Measurements from ENCODE around the gene NPY. TPM values are rescaled to one million over a fixed set of nuclear protein-coding genes. Genes with fewer than 3 reads are reported as not detected.
"Not testable (repeated sequence)": the region's sequence is repeated elsewhere in the genome, so short reads cannot be mapped to it uniquely, and the experiment has no call there.

NPY gene
- not detected for total RNA-seq

DNA sequence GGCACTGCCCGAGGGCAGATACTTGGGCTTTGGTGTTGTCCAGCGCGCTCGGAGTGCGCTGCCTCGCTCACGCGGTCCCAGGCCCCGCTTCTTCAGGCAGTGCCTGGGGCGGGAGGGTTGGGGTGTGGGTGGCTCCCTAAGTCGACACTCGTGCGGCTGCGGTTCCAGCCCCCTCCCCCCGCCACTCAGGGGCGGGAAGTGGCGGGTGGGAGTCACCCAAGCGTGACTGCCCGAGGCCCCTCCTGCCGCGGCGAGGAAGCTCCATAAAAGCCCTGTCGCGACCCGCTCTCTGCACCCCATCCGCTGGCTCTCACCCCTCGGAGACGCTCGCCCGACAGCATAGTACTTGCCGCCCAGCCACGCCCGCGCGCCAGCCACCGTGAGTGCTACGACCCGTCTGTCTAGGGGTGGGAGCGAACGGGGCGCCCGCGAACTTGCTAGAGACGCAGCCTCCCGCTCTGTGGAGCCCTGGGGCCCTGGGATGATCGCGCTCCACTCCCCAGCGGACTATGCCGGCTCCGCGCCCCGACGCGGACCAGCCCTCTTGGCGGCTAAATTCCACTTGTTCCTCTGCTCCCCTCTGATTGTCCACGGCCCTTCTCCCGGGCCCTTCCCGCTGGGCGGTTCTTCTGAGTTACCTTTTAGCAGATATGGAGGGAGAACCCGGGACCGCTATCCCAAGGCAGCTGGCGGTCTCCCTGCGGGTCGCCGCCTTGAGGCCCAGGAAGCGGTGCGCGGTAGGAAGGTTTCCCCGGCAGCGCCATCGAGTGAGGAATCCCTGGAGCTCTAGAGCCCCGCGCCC is at the start of gene NPY:
TSS of gene NPY (plus strand) at position 294 of the 802 bp plus-strand sequence. CDS start 1,051 bp downstream, outside the sequence.
- Mint-ChIP-seq H3K4me1 (ENCODE audit: low read depth) (peaks cover 19% of the 10 kb centered on the region), H3K36me3 (ENCODE audit: insufficient read depth in 2 of 2) (no peaks in the 10 kb centered on the region), H3K27ac (no peak within 1 kb of the TSS), H3K4me3 (peak within 1 kb of the TSS; percentile 82 to 84), H3K9me3 (no peaks in the 10 kb centered on the region), H3K27me3 (ENCODE audit: low read depth) (peaks cover 51% of the 10 kb centered on the region)
- DNase-seq (peak in 1 of 2 donors; percentile 35), ATAC-seq (replicated peaks in 1 of 2) (peak; percentile 38 to 41)

- peaks cover 26% of the 10 kb centered on the region for H3K27me3 Mint-ChIP-seq (ENCODE audit: low read depth)
- H3K4me3 Mint-ChIP-seq = no peak overlapping the region
- H3K4me1 Mint-ChIP-seq (ENCODE audit: low read depth) = no peaks in the 10 kb centered on the region
- DNase-seq (no peak), ATAC-seq (replicated peaks in 1 of 2) (no peak)
- no peaks in the 10 kb centered on the region for H3K9me3 Mint-ChIP-seq
- H3K36me3 Mint-ChIP-seq (ENCODE audit: insufficient read depth in 2 of 2) = no peaks in the 10 kb centered on the region
- no peak overlapping the region for H3K27ac Mint-ChIP-seq
Observed at GRCh38 chr7:24239260-24239659, 44.7 kb upstream of the NPY start.

DNA sequence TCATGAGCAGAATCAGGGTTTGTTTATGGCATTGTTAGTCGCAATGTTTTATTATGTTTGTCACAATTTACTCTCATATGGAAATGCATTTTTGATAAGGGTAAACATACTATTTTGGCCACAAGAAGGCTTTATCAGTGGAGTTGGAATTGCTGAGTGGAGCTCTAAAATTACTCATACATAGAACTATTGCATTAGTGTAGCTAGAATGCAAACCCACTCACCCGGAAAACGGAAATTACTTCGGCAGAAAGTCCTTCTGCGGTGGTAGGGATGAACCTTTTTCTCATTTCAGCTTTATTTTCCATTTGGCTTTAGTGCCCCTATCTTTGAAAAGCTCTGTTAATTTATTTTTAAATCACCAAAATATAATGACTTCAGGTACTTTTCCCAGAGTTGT is 42.8 kb upstream of the NPY start:
- DNase-seq = no peak
- no peak overlapping the region for H3K27ac Mint-ChIP-seq
- H3K9me3 Mint-ChIP-seq = no peaks in the 10 kb centered on the region
- no peaks in the 10 kb centered on the region for H3K4me1 Mint-ChIP-seq (ENCODE audit: low read depth)
- H3K27me3 Mint-ChIP-seq (ENCODE audit: low read depth) = peaks cover 21% of the 10 kb centered on the region
- no peaks in the 10 kb centered on the region for H3K36me3 Mint-ChIP-seq (ENCODE audit: insufficient read depth in 2 of 2)
- no peak overlapping the region for H3K4me3 Mint-ChIP-seq
- ATAC-seq (replicated peaks in 1 of 2) = no peak

DNA sequence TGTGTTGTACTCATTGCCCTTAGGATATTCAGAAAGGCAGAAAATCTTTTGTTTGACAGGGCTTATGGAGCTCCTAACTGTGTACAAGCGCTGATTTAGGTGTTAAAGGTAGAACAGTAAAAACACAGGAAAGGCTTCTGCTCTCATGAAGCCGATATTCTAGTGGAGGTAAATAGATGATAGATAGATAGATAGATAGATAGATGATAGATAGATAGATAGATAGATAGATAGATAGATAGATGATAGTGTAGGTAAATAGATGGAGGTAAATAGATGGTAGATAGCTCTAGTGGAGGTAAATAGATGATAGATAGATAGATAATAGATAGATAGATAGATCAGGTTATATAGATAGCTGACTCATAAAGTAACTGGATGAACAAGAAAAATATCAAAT is 39.4 kb upstream of the NPY start:
- H3K36me3 Mint-ChIP-seq (ENCODE audit: insufficient read depth in 2 of 2) = peaks cover 0 to 2% of the 10 kb centered on the region in 2 donors
- H3K9me3 Mint-ChIP-seq = peaks cover 0 to 3% of the 10 kb centered on the region in 2 donors
- H3K27ac Mint-ChIP-seq = no peak overlapping the region
- H3K4me3 Mint-ChIP-seq = no peak overlapping the region
- H3K4me1 Mint-ChIP-seq (ENCODE audit: low read depth) = no peaks in the 10 kb centered on the region
- ATAC-seq (replicated peaks in 1 of 2) (no peak), DNase-seq (no peak)
- H3K27me3 Mint-ChIP-seq (ENCODE audit: low read depth) = peaks cover 12% of the 10 kb centered on the region

GRCh38 chr7:24245362-24245761 is 38.6 kb upstream of the NPY start:
- peaks cover 1 to 3% of the 10 kb centered on the region in 2 donors for H3K9me3 Mint-ChIP-seq
- H3K4me3 Mint-ChIP-seq = no peak overlapping the region
- no peak overlapping the region for H3K27ac Mint-ChIP-seq
- peaks cover 12% of the 10 kb centered on the region for H3K27me3 Mint-ChIP-seq (ENCODE audit: low read depth)
- H3K4me1 Mint-ChIP-seq (ENCODE audit: low read depth) = no peaks in the 10 kb centered on the region
- ATAC-seq (replicated peaks in 1 of 2) (no peak), DNase-seq (no peak)
- peaks cover 0 to 2% of the 10 kb centered on the region in 2 donors for H3K36me3 Mint-ChIP-seq (ENCODE audit: insufficient read depth in 2 of 2)

GRCh38 chr7:24249266-24249665 is 34.7 kb upstream of the NPY start:
- Mint-ChIP-seq H3K4me3 (no peak overlapping the region), H3K4me1 (ENCODE audit: low read depth) (no peaks in the 10 kb centered on the region), H3K9me3 (peaks cover 8% of the 10 kb centered on the region in 2 donors), H3K27ac (no peak overlapping the region), H3K36me3 (ENCODE audit: insufficient read depth in 2 of 2) (peaks cover 2 to 3% of the 10 kb centered on the region in 2 donors), H3K27me3 (ENCODE audit: low read depth) (peaks cover 5% of the 10 kb centered on the region)
- ATAC-seq (replicated peaks in 1 of 2) = no peak
- no peak for DNase-seq

GRCh38 chr7:24251568-24251967 is 32.4 kb upstream of the NPY start:
- Mint-ChIP-seq H3K4me1 (ENCODE audit: low read depth) (peaks cover 8% of the 10 kb centered on the region), H3K27ac (no peak overlapping the region), H3K27me3 (ENCODE audit: low read depth) (peaks cover 5% of the 10 kb centered on the region), H3K4me3 (no peak overlapping the region), H3K9me3 (peaks cover 8% of the 10 kb centered on the region in 2 donors), H3K36me3 (ENCODE audit: insufficient read depth in 2 of 2) (peaks cover 2 to 3% of the 10 kb centered on the region in 2 donors)
- no peak for DNase-seq
- no peak for ATAC-seq (replicated peaks in 1 of 2)

DNA sequence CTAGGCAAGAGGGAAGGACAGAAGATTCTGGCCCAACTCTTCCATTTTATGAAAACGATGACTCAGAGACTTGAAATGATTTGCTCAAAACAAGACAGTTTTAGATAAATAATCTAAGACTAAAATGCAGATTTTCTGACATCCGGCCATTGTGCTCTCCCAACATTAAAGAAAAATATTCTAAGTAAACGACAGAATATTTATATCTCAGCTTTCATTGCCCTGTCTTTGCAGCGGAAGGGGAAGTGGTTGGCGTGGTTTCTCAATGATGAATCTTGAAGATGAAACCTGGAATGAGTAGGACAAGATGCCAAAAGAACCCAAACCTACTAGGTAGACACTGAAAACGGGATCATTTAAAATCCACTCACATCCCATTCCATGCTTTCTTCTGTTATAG is 28.9 kb upstream of the NPY start:
- Mint-ChIP-seq H3K27me3 (ENCODE audit: low read depth) (peaks cover 14% of the 10 kb centered on the region), H3K9me3 (peaks cover 5 to 7% of the 10 kb centered on the region in 2 donors), H3K36me3 (ENCODE audit: insufficient read depth in 2 of 2) (peaks cover 0 to 3% of the 10 kb centered on the region in 2 donors), H3K4me3 (no peak overlapping the region), H3K27ac (no peak overlapping the region), H3K4me1 (ENCODE audit: low read depth) (peaks cover 8% of the 10 kb centered on the region)
- DNase-seq = no peak
- ATAC-seq (replicated peaks in 1 of 2) = no peak

DNA sequence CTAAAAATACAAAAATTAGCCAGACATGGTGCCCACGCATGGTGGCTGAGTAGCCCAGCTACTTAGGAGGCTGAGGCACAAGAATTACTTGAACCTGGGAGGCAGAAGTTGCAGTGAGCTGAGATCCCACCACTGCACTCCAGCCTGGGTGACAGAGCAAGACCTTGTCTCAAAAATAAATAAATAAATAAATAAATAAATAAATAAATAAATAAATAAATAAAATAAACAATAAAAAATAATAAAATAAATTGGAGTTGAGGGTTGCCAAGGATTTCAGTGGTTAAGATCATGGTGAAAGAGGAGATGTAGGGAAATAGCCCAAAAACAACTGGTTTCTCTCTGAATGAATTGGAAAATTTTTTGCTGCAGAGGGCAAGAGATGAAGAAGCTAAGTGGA is 25.7 kb upstream of the NPY start:
- not testable (repeated sequence) for H3K9me3 Mint-ChIP-seq; H3K27ac Mint-ChIP-seq; DNase-seq; ATAC-seq (replicated peaks in 1 of 2); H3K4me3 Mint-ChIP-seq; H3K4me1 Mint-ChIP-seq (ENCODE audit: low read depth); H3K36me3 Mint-ChIP-seq (ENCODE audit: insufficient read depth in 2 of 2)
- peaks cover 14% of the 10 kb centered on the region for H3K27me3 Mint-ChIP-seq (ENCODE audit: low read depth)

DNA sequence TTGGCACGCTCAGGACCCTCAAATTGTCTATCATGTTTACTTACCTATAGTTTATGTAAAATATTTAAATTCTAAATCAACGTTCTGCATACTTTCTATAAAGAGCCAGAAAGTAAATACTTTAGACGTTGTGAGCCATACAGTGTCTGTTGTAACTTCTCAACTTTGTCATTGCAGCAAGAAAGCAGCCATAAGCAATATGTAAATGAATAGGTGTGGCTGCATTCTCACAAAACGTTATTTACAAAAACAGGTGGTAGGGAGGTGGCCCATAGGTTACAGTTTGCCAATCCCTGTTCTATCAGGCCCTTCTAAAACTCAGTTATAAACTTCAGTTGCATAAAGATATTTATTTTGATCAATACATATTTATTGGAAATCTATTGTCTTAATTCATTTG is 12.1 kb upstream of the NPY start:
- no peak overlapping the region for H3K27ac Mint-ChIP-seq
- no peak for ATAC-seq (replicated peaks in 1 of 2)
- no peaks in the 10 kb centered on the region for H3K36me3 Mint-ChIP-seq (ENCODE audit: insufficient read depth in 2 of 2)
- no peak for DNase-seq
- no peaks in the 10 kb centered on the region for H3K4me1 Mint-ChIP-seq (ENCODE audit: low read depth)
- H3K27me3 Mint-ChIP-seq (ENCODE audit: low read depth) = peaks cover 30% of the 10 kb centered on the region
- H3K4me3 Mint-ChIP-seq = no peak overlapping the region
- peaks cover 1 to 2% of the 10 kb centered on the region in 2 donors for H3K9me3 Mint-ChIP-seq

DNA sequence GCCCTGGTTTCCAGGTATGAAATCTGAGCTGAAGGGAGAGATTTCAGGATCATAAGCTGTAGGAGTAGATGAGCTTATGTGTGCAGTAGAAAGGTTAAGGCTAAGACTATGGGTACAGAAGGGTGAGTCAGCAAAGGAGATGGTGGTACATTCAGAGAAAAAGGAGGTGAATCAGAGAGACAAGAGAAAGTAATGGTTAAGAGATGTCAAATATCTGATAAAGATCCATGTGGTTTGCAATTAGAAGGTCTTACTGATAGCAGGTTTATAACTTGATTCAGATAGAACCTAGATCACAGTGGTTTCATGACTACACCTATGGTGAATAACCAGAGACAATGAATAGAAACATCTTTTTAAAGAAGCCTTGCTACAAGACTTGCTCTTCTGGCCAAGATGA is 4.5 kb upstream of the NPY start:
- peaks cover 9% of the 10 kb centered on the region for H3K4me1 Mint-ChIP-seq (ENCODE audit: low read depth)

DNA sequence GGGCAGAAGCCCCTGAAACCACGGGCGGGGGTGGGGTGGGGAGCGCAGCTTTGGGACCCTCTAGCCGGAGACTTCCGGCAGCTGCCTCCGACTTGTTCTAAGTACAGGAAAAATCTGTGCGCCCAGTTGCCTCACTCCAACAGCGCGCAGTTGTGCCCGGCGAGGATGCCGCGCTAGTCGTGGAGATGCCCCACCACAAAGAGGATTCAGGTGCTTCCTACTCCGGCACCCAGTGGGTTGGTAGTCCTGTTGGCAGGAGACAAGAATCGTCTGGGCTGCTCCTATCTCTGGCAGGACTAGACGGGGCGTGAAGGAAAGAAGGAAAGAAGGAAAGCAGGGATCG is 465 bp upstream of the NPY start:
- DNase-seq = peak in 1 of 2 donors; percentile 10
- H3K9me3 Mint-ChIP-seq = no peaks in the 10 kb centered on the region
- ATAC-seq (replicated peaks in 1 of 2) = no peak
- H3K27me3 Mint-ChIP-seq (ENCODE audit: low read depth) = peaks cover 49% of the 10 kb centered on the region
- H3K36me3 Mint-ChIP-seq (ENCODE audit: insufficient read depth in 2 of 2) = no peaks in the 10 kb centered on the region
- H3K27ac Mint-ChIP-seq = no peak overlapping the region
- H3K4me3 Mint-ChIP-seq = peak overlapping the region; percentile 82 to 84
- peaks cover 19% of the 10 kb centered on the region for H3K4me1 Mint-ChIP-seq (ENCODE audit: low read depth)

More for the DNA sequence above, 4.5 kb upstream of the NPY start:
- H3K36me3 Mint-ChIP-seq (ENCODE audit: insufficient read depth in 2 of 2) = peaks cover 0 to 2% of the 10 kb centered on the region in 2 donors
- ATAC-seq (replicated peaks in 1 of 2) = peak; percentile 89
- H3K27me3 Mint-ChIP-seq (ENCODE audit: low read depth) = peaks cover 46% of the 10 kb centered on the region
- H3K4me3 Mint-ChIP-seq = no peak overlapping the region
- no peak overlapping the region for H3K27ac Mint-ChIP-seq
- H3K9me3 Mint-ChIP-seq = peaks cover 2% of the 10 kb centered on the region in 2 donors
- no peak for DNase-seq

DNA sequence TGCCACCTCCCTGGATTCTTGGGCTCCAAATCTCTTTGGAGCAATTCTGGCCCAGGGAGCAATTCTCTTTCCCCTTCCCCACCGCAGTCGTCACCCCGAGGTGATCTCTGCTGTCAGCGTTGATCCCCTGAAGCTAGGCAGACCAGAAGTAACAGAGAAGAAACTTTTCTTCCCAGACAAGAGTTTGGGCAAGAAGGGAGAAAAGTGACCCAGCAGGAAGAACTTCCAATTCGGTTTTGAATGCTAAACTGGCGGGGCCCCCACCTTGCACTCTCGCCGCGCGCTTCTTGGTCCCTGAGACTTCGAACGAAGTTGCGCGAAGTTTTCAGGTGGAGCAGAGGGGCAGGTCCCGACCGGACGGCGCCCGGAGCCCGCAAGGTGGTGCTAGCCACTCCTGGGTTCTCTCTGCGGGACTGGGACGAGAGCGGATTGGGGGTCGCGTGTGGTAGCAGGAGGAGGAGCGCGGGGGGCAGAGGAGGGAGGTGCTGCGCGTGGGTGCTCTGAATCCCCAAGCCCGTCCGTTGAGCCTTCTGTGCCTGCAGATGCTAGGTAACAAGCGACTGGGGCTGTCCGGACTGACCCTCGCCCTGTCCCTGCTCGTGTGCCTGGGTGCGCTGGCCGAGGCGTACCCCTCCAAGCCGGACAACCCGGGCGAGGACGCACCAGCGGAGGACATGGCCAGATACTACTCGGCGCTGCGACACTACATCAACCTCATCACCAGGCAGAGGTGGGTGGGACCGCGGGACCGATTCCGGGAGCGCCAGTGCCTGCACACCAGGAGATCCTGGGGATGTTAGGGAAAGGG is 913 bp downstream of the NPY start:
- H3K4me1 Mint-ChIP-seq (ENCODE audit: low read depth) = peaks cover 21% of the 10 kb centered on the region
- ATAC-seq (replicated peaks in 1 of 2) (peak; percentile 16 to 25), DNase-seq (peak in 1 of 2 donors; percentile 8)
- peak overlapping the region; percentile 78 to 81 for H3K4me3 Mint-ChIP-seq
- no peaks in the 10 kb centered on the region for H3K9me3 Mint-ChIP-seq
- H3K36me3 Mint-ChIP-seq (ENCODE audit: insufficient read depth in 2 of 2) = no peaks in the 10 kb centered on the region
- no peak overlapping the region for H3K27ac Mint-ChIP-seq
- H3K27me3 Mint-ChIP-seq (ENCODE audit: low read depth) = peaks cover 59% of the 10 kb centered on the region

Data from activated T-cell treated with anti-CD3 and anti-CD28 coated beads, Interleukin-2, amount 50 U/mL, for 72 hours (primary cell).